ENCODE data around the gene ABCC10.
A peak's percentile ranks its signal among the peaks of the same experiment; 100 is the strongest.
"Not testable (repeated sequence)": the region's sequence is repeated elsewhere in the genome, so short reads cannot be mapped to it uniquely, and the experiment has no call there.

The ABCC10 gene

DNA sequence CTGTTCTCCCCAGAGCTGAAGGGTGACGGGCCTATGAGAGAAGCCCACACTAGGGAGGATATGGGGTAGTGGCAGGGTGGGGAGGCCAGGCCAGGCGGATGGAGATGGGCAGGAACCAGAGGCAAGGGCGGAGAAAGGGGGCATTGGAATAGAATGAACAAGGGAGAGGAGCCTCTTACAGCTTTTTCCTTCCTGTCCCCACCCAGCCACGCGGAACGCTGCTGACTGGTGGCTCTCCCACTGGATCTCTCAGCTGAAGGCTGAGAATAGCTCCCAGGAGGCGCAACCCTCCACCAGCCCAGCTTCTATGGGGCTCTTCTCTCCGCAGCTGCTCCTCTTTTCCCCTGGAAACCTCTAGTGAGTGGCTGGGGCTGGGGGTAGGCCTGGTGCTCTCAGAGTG lies 17.2 kb downstream of the ABCC10 start:
- DNase-seq = no peak

DNA sequence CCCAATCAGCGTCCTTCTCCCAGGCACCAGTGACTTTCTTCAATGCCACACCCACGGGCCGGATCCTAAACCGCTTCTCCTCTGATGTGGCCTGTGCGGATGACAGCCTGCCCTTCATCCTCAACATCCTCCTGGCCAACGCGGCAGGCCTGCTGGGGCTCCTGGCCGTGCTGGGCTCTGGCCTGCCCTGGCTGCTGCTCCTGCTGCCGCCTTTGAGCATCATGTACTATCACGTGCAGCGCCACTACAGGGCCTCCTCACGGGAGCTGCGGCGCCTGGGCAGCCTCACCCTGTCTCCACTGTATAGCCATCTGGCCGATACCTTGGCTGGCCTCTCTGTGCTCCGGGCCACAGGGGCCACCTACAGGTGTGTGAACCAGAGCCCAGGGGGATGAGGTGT lies 18.2 kb downstream of the ABCC10 start:
- DNase-seq = no peak

DNA sequence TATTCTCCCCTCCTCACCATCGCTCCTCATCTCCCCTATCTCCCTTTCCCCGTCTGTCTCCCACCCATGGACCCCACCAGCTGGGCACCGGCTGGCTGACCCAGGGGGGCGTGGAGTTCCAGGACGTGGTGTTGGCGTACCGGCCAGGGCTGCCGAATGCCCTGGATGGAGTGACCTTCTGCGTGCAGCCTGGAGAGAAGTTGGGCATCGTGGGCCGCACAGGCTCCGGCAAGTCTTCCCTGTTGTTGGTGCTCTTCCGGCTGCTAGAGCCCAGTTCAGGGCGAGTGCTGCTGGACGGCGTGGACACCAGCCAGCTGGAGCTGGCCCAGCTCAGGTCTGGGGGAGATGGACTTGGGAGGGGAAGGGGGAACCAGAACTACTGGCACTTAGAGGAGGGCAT lies 20.3 kb downstream of the ABCC10 start:
- no peak for DNase-seq

DNA sequence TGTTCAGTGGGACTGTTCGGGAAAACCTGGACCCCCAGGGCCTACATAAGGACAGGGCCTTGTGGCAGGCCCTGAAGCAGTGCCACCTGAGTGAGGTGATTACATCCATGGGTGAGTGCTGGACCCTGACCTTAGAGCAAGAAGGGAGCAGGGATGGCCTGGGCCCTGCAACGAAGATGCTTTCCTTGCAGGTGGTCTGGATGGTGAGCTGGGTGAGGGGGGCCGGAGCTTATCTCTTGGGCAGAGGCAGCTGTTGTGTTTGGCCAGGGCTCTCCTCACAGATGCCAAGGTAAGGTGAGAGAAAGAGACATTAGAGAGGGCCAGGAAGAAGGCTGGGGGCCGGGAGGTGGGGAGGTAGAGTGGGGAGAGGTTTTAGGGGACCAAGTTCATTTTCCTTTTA lies 21.6 kb downstream of the ABCC10 start:
- DNase-seq = no peak

DNA sequence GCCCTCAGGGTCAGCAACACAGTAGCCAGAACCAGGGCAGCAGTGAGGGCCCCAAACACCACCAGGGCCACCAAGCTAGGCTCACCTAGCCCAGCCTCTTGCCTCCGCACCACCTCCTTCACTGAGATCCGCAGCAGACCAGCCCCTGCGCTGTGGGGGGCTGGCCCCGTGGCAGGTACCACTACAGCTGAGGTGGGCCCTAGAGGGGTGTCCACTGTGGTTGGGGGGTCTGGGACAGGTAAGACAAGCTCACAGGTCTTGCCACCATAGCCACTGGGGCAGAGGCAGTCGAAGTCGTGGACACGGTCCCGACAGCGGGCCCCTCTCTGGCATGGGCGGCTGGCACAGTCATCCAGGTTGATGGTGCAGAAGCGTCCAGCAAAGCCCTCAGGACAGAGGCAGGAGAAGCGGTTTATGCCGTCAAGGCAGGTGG lies 23.4 kb downstream of the ABCC10 start:
- no peak for DNase-seq

DNA sequence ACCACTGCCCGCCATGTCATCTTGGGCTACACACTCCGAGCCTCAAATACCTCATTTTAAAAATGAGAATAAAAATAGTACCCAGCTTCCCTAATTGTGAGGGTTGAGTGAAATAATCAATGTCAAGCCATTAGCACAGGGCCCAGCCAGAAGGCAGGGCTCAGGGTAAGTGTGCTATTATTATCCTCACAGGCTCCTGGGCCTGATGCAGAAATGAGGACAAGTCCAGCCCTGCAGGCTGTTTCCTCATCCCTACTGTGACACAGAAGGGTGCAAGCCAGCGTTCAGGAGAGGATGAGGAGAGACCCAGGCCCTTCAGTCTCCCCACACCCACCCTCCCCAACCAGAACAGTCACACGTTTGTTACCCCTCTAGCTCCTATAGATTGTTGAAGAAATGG lies 24.0 kb downstream of the ABCC10 start:
- no peak for DNase-seq

DNA sequence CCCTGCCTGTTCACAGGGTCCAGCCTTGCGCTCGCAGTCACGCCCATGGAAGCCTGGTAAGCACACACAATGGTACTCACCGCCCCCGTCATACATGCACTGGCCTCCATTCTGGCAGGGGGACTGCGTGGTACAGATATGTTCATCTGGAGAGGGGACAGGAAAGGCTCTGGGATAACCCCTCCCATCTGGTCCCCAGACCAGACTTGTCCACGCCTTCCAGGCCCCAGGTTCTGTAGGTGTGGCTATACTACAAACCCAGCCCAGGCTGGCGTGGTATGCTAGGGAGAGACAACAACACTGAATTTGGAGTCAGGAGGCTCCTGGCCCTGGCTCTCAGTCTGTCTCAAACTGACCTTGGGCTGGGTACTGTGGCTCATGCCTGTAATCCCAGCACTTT lies 24.6 kb downstream of the ABCC10 start:
- DNase-seq = no peak

DNA sequence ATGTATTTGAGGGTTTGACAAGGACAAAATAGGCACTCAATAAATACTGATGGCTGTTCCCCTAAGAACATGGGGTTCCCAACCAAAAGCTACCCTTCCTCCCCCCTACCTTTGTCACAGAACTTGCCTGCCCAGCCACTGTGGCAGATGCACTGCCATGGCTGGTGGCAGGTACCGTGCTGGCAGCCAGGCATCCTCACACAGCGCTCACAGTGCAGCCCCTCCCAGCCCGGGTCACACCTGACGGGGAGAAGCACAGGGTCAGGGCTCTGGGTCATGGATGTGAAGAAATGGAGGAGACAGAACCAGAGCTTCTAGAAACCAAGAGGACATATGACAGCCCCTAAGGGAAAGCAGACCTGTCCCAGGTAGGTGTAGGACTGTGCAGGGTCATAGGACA lies 25.6 kb downstream of the ABCC10 start:
- DNase-seq = no peak

DNA sequence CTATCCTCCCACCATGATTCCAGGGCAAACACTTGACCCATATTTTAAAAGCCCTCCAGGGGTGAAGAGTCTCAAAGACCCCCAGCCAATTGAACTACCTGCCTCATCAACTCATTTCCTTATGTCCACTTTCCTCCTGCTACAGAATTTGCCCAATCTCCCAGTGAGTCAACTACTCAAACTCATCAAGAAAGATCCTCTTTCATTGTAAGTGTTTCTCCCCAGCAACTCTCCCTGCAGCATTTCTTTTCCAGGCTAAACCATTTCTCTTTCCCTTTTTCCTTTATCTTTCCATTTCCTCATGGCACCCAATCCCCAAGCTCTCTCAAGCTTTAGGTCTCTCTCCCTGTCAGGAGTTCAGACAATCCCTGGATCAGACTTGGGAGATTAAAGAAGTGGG lies 26.5 kb downstream of the ABCC10 start:
- no peak for DNase-seq

DNA sequence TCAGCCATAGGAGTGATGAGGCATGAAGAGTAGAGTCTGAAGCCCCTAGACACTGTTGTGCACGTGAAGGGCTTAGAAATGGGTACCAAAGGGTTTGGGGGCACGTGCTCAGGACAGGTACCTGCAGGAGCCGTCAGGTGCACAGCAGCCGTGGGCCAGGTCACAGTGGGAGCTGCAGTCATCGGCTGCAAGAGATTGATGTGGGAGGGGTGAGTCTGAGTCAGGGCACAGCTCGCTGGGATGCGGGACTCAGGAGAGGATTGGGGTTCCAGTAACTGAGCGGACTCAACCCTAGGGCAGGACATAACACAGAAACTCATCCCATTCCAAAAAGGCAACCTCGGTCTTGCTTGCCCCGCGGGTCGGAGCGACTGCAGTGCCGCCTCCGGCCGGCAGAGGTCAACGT lies 27.0 kb downstream of the ABCC10 start:
- DNase-seq = peak; percentile 58

DNA sequence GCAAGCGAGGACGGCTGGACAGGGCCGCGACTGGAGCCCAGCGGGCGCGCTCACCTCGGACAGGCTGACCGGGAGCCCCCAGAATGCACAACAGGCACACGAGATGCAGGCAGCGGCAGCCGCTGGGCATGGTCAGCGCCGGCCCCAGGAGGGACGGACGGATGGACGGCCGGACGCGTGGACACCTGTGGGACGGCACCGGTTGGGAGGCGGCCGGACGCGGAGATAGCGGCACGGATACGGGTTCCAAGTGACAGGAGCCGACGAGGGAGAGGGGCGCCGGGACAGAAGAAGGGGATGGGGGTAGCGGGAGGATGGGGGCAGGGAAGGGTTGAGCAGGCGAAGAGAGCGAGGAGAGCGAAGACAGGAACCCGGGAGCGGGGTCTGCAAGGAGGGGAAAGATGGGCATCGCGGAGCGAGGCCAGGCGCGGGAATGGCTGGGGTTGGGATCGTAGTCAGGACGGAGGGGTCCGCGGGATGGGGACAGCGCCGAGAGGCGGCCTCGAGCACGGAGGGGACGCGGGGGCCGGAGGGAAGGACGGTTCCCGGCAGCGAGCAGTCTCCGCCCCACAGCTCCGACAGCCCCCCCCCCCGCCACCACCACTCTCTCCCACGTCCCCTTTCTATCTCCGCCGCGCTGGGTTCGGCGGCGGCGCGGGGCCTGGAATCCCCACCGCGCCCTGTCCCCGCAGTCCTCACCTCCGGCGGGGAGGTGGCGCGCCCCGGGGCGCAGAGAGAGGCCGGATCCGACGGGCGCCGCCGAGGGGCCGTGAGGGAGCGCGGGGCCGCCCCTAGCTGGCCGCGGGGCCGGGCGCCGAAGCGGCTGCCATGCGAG lies 27.6 kb downstream of the ABCC10 start:
- no peak for DNase-seq

DNA sequence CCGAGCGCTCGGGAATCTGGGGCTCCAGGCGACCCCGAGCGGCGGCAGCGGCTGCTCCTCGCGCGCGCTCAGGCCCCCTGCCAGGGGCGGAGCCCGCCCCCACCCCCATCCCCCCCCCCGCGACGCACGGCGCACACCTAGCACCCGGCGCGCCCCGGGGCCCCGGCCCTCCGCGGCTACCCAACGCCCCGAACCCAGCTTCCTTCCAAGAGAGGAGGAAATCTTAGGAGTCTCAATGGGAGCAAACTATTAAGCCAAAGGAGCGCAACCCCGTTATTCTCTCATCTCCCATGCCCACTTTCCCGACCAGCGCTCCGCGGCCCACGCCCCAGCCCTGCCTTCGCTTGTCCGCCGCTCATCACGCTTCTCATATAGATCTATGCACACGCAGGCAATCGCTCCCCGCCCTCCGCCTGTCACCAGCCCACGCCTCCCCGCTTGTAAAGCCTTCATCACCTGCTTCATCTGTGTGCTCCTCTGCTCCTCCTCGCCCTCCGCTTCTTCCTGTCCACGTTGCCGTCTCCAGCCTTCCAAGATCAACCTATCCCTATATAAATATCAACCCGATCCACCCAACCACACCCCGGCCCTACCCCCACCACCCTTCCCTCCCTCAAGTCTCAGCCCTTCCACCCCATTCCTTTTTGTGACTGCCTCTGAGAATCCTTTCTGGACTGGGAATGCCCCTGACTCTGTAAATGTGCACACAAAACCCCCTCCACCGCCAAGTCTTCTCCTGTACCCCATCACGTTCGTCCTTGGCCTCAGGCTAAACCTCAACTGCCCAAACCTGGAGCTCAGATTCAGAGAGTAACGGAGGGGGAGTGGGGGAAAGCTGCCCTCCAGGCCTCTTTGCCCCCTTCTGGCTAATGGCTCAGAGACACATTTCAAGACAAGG lies 28.4 kb downstream of the ABCC10 start, which contains the start of gene DLK2:
TSS of gene DLK2 (minus strand) at position 18 of the 898 bp plus-strand sequence. CDS start 723 bp downstream, outside the sequence.
- peak; percentile 25 for DNase-seq

DNA sequence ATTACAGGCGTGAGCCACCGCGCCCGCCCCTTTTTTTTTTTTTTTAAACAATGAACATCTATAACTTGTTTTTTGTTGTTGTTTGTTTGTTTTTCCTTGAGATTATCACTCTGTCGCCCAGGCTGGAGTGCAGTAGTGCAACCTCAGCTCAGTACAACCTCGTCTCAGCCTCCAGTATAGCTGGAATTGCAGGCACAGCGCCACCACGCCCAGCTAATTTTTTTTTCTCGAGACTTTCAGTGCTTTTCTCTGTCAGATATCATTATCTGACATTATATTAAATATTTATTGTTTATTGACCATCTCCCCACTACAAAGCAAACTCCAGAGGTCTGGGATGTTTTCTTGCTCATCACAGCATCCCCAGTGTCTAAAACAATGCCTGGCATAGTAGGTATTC lies 30.3 kb downstream of the ABCC10 start:
- no peak for DNase-seq

DNA sequence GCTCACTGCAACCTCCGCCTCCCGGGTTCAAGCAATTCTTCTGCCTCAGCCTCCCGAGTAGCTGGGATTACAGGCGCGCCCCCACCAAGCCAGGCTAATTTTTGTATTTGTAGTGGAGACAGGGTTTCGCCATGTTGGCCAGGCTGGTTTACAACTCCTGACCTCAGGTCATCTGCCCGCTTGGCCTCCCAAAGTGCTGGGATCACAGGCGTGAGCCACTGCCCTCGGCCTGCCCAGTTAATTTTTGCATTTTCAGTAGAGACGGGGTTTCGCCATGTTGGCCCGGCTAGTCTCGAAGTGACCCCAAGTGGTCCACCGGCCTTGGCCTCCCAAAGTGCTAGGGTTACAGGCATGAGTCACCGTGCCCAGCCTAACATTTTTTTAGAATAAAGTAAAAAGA lies 30.8 kb downstream of the ABCC10 start:
- not testable (repeated sequence) for DNase-seq

DNA sequence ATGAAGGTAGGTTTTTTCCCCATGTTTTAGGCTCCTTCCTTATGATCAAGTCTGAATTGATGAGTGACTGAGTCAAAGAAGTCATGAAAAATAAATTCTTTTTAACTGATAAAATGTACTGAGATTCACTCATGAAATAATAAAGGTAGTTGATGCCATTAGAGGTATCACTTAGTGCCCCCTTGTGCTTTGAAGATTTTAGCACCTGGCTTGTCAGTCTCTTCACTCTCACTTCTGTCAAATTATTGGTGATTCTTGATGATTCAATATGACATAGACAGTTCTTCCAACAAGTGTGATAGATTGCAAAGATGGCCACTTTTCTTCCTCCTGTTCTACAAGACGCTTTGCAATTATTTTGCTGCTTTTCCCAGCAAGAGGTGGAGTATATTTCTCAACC lies 32.2 kb downstream of the ABCC10 start:
- DNase-seq = no peak

DNA sequence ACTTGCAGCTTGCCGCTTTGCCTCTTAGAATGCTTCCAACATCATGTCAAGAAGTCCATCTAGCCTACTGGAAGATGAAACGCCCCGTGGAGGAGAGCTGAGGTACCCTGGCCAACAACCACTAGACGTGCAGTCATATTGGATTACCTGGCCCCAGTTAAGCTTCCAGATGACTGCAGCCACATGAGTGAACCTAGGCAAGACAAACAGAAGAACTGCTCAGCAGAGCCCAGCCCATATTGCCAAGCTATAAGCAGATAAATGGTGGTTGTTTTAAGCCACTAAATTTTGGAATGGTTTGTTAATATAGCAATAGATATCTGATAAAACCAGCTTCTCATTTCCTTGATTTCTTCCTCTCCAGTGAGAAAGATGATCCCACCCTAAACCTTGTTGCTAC lies 32.7 kb downstream of the ABCC10 start:
- DNase-seq = no peak

DNA sequence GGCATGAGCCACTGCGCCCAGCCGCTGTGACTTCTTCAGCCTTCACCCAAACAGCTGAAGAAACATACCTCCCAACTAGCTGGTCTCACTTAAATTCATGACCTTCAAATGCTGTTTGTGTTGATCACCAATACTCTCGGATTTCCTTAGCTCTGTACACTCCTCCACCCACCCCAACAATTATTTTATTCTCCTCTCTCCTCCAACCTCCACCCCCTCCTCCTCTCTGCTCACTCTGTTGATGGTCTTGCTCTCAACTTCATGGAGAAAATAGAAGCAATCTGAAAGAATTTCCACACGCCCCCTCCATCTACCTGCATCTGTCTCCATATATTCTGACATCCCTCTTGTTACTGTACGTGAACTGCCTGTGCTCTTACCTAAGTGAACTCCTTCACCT lies 34.6 kb downstream of the ABCC10 start:
- DNase-seq = no peak

DNA sequence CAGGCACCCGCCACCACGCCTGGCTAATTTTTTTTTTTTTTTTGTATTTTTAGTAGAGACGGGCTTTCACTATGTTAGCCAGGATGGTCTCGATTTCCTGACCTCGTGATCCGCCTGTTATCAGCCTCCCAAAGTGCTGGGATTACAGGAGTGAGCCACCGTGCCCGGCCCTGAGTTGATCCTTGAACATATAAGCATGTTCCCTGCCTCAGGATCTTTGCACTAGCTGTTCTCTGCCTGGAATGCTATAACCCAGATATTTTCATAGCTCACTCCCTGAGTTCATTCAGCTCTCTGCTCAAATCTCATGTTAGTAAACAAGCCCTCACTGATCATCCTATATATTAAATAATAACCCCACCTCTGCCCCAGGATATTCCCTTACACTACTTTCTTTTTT lies 37.0 kb downstream of the ABCC10 start:
- DNase-seq = no peak

DNA sequence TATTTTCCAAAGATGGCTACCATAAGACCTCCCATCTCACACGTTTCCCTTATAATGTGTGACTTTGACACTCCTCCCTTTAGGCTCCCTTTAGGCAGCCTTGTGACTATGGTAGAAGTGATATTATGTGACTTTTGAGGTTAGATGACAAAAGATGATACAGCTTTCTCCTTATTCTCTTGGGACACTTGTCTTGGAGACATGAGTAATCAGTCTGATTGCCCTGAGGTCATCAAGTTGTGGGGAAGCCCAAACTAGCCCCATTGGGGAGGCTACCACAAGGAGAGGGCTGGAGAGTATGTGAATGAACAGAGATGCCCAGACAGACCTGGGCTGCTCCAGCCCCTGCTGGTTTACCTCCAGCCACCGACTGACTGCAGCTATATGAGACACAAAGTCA lies 38.6 kb downstream of the ABCC10 start:
- no peak for DNase-seq

DNA sequence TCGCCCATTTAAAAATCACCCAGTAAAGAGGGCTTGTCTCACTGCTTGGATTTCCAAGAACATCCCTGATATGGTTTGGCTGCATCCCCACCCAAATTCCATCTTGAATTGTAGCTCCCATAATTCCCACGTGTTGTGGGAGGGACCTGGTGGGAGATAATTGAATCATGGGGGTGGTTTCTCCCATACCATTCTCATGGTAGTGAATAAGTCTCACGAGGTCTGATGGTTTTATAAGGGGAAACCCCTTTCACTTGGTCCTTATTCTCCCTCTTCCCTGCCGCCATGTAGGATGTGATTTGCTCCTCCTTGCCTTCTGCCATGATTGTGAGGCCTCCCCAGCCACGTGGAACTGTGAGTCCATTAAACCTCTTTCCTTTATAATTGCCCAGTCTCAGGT lies 39.9 kb downstream of the ABCC10 start:
- DNase-seq = not testable (repeated sequence)

DNA sequence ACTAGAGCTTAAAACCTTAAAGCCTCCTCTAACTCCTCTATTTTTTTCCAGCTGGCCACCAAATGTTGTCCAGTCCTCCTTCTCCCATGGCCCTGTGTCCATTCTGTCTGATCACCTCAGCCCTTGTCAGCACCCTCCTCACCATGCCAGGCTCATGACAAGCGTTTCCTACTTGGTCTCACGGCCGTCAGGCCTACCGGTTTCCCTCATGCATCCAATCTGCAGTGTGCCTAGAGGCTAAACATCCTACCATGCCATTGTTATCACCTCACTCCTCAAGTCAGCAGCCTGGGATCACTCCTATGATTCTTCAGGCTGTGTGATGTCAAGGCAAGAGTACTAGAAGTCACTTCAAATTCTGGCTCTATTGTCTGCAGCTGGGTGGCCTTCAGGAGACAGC lies 40.4 kb downstream of the ABCC10 start:
- no peak for DNase-seq

DNA sequence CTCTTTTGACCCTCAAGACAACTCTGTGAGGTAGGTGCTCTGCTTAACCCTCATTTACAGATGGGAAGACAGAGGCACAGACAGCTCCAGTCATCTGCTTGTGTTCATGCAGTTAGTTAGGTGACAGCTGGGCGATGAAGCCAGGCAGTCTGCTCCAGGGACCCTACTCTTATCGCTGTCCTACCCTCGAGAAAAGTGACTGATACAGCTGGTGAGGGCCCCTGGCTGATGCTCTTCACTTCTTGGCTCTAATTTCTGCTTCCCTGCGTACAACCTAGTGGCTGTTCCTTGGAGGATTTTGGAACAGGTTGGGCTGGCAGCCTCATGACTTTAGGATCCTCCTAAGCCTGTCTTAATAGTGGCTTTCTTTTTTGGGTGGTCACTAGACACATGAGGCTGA lies 40.9 kb downstream of the ABCC10 start:
- no peak for DNase-seq

DNA sequence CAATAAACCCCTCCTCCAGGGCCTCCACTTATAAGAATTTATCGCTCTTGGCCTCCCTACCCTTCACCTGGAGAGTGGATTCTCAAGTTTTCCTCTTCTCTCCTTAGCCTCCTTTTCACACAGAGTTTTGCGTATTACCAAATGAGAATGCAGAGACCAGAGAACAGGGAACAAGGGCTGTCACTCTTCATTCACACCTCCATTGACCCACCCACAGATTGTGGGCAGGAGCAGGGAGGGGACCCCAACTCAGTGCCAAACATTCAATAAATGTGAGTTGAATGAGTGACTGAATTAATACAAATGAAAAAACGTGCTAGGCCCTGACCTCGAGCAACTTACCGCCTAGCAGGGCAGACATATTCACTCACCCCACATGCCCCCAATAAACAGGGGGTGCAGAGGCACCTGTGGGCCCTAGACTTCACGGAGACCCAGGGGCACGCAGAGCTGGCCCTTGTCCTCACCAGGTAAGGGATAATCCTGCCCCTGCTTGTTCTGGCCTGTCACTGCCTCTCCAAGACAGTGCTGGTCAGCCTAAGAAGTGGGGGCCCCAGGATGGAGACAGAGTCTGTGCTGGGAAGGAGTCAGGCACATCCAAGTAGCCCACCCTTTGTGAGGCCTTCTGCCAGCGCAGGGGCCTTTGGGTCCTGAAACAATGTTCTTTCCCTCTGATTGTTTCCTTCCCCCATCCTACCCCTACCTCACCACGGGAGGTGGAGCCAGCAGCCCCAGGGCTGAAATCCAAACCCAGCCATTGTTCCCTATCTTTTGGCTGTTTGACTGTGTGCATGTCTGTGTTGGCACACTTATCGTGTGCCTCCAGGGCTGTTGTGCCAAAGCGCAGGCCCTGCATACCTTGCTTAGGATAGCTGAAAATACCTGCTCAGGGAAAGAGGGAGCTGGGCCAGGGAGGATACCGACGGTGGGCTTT lies 41.7 kb downstream of the ABCC10 start:
- no peak for DNase-seq
